Mesenchymal stem cell (in vitro differentiated cells and primary cell): ENCODE data around the gene IFNL2.

Experiments
- DNase-seq: peaks from one replicate; pipeline ENCODE4 v3.0.0-alpha.2; 2013
- H2AFZ ChIP-seq: one replicate; pipeline ENCODE4 v1.6.1; 2013; ENCODE audit warnings: low read depth, mild to moderate bottlenecking, control low read depth, inconsistent platforms, low read length, moderate library complexity
- H2AK5ac ChIP-seq: 2 replicates; pipeline ENCODE4 v1.6.1; 2013; ENCODE audit warnings: low read length, moderate library complexity, mild to moderate bottlenecking, inconsistent platforms; ENCODE audit not compliant: severe bottlenecking
- H2BK120ac ChIP-seq: one replicate; pipeline ENCODE4 v1.6.1; 2013; ENCODE audit warnings: low read depth, mild to moderate bottlenecking, inconsistent platforms, low read length, moderate library complexity
- H2BK12ac ChIP-seq, 2 experiments: one replicate each; pipeline ENCODE4 v1.6.1; 2013; ENCODE audit warnings: inconsistent platforms in 2 of 2, low read length in 2 of 2, mild to moderate bottlenecking in 2 of 2, moderate library complexity in 2 of 2, control low read depth in 1 of 2
- H2BK15ac ChIP-seq: one replicate; pipeline ENCODE4 v1.6.1; 2013; ENCODE audit warnings: mild to moderate bottlenecking, low read depth, inconsistent platforms; ENCODE audit not compliant: poor library complexity, severe bottlenecking
- H2BK5ac ChIP-seq: 2 replicates; pipeline ENCODE4 v1.6.1; 2013; ENCODE audit warnings: low read depth, mild to moderate bottlenecking, low read length, control low read depth, inconsistent platforms; ENCODE audit not compliant: poor library complexity, severe bottlenecking
- H3K14ac ChIP-seq, 2 experiments: one replicate each; pipeline ENCODE4 v1.6.1; 2013; ENCODE audit warnings: inconsistent platforms in 2 of 2, low read length in 2 of 2, control low read depth in 1 of 2, mild to moderate bottlenecking in 1 of 2, moderate library complexity in 1 of 2
- H3K18ac ChIP-seq, 2 experiments: one replicate each; pipeline ENCODE4 v1.6.1; 2013; ENCODE audit warnings: inconsistent platforms in 2 of 2, low read length in 2 of 2, control low read depth in 1 of 2, low read depth in 1 of 2, mild to moderate bottlenecking in 1 of 2
- H3K23ac ChIP-seq, 2 experiments: one replicate each; pipeline ENCODE4 v1.6.1; 2013; ENCODE audit warnings: inconsistent platforms in 2 of 2, low read length in 2 of 2, mild to moderate bottlenecking in 2 of 2, moderate library complexity in 2 of 2, control low read depth in 1 of 2
- H3K27ac ChIP-seq: 2 replicates; pipeline ENCODE4 v1.5.1; 2013; ENCODE audit warnings: mild to moderate bottlenecking, moderate library complexity, low read length, control low read depth, inconsistent platforms; ENCODE audit not compliant: poor library complexity, severe bottlenecking
- H3K27me3 ChIP-seq, 2 experiments: 2 replicates each; pipeline versions ENCODE4 v1.6.1 to v1.7.0; 2013; ENCODE audit warnings: low read length in 2 of 2, mild to moderate bottlenecking in 2 of 2, moderate library complexity in 2 of 2, control low read depth in 1 of 2, inconsistent platforms in 1 of 2; ENCODE audit not compliant: control insufficient read depth in 1 of 2, insufficient read depth in 1 of 2
- H3K36me3 ChIP-seq, 2 experiments: 2 replicates each; pipeline versions ENCODE4 v1.6.1 to v1.7.0; 2013; ENCODE audit warnings: low read length in 2 of 2, control low read depth in 1 of 2, inconsistent platforms in 1 of 2, low read depth in 1 of 2, mild to moderate bottlenecking in 1 of 2; ENCODE audit not compliant: insufficient read depth in 2 of 2, control insufficient read depth in 1 of 2
- H3K4ac ChIP-seq, 2 experiments: one replicate each; pipeline ENCODE4 v1.6.1; 2013; ENCODE audit warnings: inconsistent platforms in 2 of 2, low read length in 2 of 2, mild to moderate bottlenecking in 2 of 2, moderate library complexity in 2 of 2, control low read depth in 1 of 2, low read depth in 1 of 2
- H3K4me1 ChIP-seq: 2 replicates; pipeline ENCODE4 v1.6.1; 2013; ENCODE audit warnings: low read depth, low read length, control low read depth; ENCODE audit not compliant: control insufficient read depth, insufficient read depth
- H3K4me2 ChIP-seq: 2 replicates; pipeline ENCODE4 v1.6.1; 2013; ENCODE audit warnings: low read length, mild to moderate bottlenecking, inconsistent platforms; ENCODE audit not compliant: poor library complexity, severe bottlenecking
- H3K4me3 ChIP-seq, 2 experiments: 2 replicates each; pipeline versions ENCODE4 v1.5.1 to v1.7.0; 2013; ENCODE audit warnings: low read length in 2 of 2, mild to moderate bottlenecking in 2 of 2, control low read depth in 1 of 2, low read depth in 1 of 2; ENCODE audit not compliant: insufficient read depth in 1 of 2
- H3K79me1 ChIP-seq: replicated peaks from 2 replicates; pipeline ENCODE4 v1.6.1; 2013; ENCODE audit warnings: mild to moderate bottlenecking, control low read depth, low read length, inconsistent platforms; ENCODE audit not compliant: poor library complexity, severe bottlenecking
- H3K9ac ChIP-seq: 2 replicates; pipeline ENCODE4 v1.7.0; 2013; ENCODE audit warnings: mild to moderate bottlenecking, low read length, moderate library complexity
- H3K9me3 ChIP-seq: 2 replicates; pipeline ENCODE4 v1.7.0; 2013; ENCODE audit warnings: mild to moderate bottlenecking, low read length; ENCODE audit not compliant: control insufficient read depth
- H4K8ac ChIP-seq: one replicate; pipeline ENCODE4 v1.6.1; 2013; ENCODE audit warnings: inconsistent platforms, mild to moderate bottlenecking, low read length, moderate library complexity
- H4K91ac ChIP-seq: one replicate; pipeline ENCODE4 v1.6.1; 2013; ENCODE audit warnings: mild to moderate bottlenecking, low read length, inconsistent platforms
- WGBS: methylation state at CpG from one replicate; pipeline ENCODE4 v1.1.7; 2013; ENCODE audit warnings: mixed read lengths; 5-methylcytosine and 5-hydroxymethylcytosine counted together

The IFNL2 gene

DNA sequence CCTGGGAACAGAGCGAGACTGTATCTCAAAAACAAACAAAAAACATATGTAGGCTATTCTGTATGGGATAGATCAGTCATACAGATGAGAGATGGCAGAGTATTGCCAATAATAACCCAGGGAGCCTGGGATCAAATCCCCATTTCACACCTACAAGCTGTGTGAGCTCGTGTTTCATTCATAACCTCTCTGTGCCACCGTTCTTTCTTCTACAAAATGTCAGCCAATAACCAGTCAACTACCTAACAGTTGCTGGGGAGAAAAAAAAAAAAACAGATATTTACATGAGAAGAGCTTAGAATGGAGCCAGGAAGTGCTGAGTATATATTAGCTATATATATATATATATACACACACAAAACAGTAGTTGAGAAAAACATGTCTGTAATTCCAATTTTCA lies 6.5 kb upstream of the IFNL2 start:
- Histone ChIP-seq H3K14ac (no peak overlapping the region), H2AK5ac (no peak overlapping the region), H3K27me3 (peaks cover 43 to 81% of the 10 kb centered on the region in 2 experiments), H3K4me1 (peaks cover 5% of the 10 kb centered on the region), H3K27ac (no peak overlapping the region), H3K4me2 (no peak overlapping the region), H2BK15ac (no peak overlapping the region), H4K8ac (no peak overlapping the region), H2AFZ (no peak overlapping the region), H3K4me3 (no peak overlapping the region), H3K23ac (no peak overlapping the region), H3K36me3 (no peaks in the 10 kb centered on the region), H3K18ac (no peak overlapping the region), H2BK12ac (no peak overlapping the region), H4K91ac (no peak overlapping the region), H3K9ac (no peak overlapping the region), H3K4ac (no peak overlapping the region), H3K79me1 (no peaks in the 10 kb centered on the region), H2BK120ac (no peak overlapping the region), H3K9me3 (no peaks in the 10 kb centered on the region), H2BK5ac (no peak overlapping the region)
- DNase-seq = no peak
- 83% methylated on average over 2 of the region's 3 CpGs for WGBS

DNA sequence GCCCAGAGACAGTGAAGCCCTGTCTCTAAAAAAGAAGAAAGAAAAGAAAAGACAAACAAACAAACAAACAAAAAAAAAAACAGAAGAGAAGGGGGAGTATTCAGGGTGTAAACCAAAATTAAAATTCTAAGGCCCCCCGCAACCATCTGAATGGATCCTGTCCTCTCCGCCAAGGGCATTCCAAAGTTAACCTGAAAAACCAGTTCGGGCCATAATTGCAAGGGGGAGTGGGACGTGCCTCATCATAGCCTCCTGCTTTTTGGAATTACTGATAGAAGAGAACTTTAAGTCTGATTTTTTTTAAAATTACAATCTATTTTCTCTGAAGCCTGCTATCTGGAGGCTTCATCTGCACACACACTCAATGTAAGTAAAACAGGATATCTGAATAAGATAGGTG lies 5.7 kb upstream of the IFNL2 start:
- H2AK5ac ChIP-seq = no peak overlapping the region
- H3K9me3 ChIP-seq = no peaks in the 10 kb centered on the region
- H2BK120ac ChIP-seq = no peak overlapping the region
- H2BK15ac ChIP-seq = no peak overlapping the region
- no peak for DNase-seq
- no peak overlapping the region for H3K4me3 ChIP-seq
- no peak overlapping the region for H3K27ac ChIP-seq
- no peak overlapping the region for H4K8ac ChIP-seq
- no peak overlapping the region for H2AFZ ChIP-seq
- no peaks in the 10 kb centered on the region for H3K36me3 ChIP-seq
- no peaks in the 10 kb centered on the region for H3K79me1 ChIP-seq
- peaks cover 5% of the 10 kb centered on the region for H3K4me1 ChIP-seq
- no peak overlapping the region for H2BK5ac ChIP-seq
- 90% methylated on average over 3 of the region's 4 CpGs for WGBS
- no peak overlapping the region for H3K14ac ChIP-seq
- no peak overlapping the region for H3K4ac ChIP-seq
- H3K18ac ChIP-seq = no peak overlapping the region
- H3K27me3 ChIP-seq = peaks cover 41 to 76% of the 10 kb centered on the region in 2 experiments
- H3K9ac ChIP-seq = no peak overlapping the region
- no peak overlapping the region for H3K23ac ChIP-seq
- H4K91ac ChIP-seq = no peak overlapping the region
- no peak overlapping the region for H2BK12ac ChIP-seq
- H3K4me2 ChIP-seq = no peak overlapping the region

DNA sequence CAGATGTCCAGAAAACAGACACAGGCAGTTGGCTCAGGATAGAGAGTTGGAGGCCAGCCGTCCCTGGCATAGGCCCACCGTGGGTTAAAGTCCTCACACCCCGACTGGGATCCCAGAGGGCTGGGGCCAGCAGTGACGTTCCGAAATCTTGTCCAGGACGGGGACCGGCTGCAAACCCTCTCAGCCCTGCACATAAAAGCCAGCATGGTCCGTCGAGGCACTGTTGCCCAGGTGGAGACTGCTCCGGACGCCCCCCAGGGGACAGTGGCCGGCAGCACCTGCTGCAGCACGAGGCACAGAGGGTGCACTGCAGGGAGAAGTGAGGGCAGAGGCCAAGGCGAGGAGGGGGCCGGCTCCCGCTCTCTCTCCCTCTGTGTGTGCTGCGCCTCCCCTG lies 4.3 kb upstream of the IFNL2 start:
- Histone ChIP-seq H3K27me3 (peaks cover 44 to 67% of the 10 kb centered on the region in 2 experiments), H4K8ac (peak overlapping the region; percentile 7), H3K27ac (no peak overlapping the region), H2BK5ac (no peak overlapping the region), H3K23ac (no peak overlapping the region), H4K91ac (no peak overlapping the region), H3K4ac (no peak overlapping the region), H3K4me1 (peaks cover 5% of the 10 kb centered on the region), H2BK120ac (no peak overlapping the region), H3K9ac (no peak overlapping the region), H3K79me1 (no peaks in the 10 kb centered on the region), H3K18ac (no peak overlapping the region), H2BK12ac (no peak overlapping the region), H3K14ac (no peak overlapping the region), H2AFZ (no peak overlapping the region), H3K4me3 (peak overlapping the region in 1 of 2 experiments; percentile 4), H3K9me3 (no peaks in the 10 kb centered on the region), H2AK5ac (no peak overlapping the region), H3K36me3 (no peaks in the 10 kb centered on the region), H3K4me2 (no peak overlapping the region), H2BK15ac (no peak overlapping the region)
- 16% methylated on average over 17 of the region's 17 CpGs for WGBS
- no peak for DNase-seq

DNA sequence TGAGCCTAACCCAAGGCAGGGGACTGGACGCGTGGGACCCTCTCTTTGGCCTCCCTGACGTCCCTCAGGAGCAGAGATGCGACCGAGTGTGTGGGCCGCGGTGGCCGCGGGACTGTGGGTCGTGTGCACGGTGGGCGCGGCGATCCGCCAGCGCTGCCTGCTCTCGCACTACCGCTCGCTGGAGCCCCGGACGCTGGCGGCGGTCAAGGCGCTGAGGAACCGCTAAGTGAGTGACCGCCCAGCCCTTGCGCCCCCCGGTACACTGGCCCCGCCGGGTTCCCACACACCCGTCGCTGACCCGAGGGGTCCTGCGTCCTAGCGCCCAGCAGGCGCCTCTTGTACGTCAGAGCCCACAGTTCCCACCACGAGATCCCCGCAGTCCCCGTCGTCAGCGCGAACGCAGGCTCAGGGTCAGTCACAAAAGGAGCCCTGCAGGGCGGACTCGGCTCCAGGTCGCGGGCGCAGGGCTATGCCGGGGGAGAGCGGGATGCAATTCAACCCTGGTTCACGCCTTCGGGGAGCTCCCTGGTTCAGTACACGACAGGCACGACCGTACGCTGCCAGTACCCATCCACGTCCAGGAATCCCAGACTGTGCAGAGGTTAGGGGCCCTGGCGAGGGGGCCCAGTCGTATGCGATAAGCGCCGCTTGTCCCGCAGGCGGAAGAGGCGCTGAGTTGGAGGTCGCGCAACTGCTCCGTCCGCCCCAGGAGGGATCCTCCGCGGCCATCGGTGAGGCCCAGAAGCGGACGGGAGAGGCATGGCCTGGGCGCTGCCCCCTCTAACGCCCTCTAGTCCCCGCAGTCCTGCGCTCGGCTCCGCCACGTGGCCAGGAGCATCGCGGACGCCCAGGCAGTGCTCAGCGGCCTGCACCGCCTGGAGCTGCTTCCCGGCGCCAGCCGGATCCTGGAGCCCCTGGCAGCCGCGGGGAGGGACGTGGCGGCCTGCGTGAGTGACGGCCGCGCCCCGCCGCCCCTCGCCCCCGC lies 3.6 kb upstream of the IFNL2 start:
- no peak overlapping the region for H3K9ac ChIP-seq
- peak overlapping the region in 1 of 2 experiments; percentile 4 for H3K4me3 ChIP-seq
- H3K18ac ChIP-seq = no peak overlapping the region
- H3K4me2 ChIP-seq = no peak overlapping the region
- no peak for DNase-seq
- H3K36me3 ChIP-seq = no peaks in the 10 kb centered on the region
- no peak overlapping the region for H2AFZ ChIP-seq
- H3K4me1 ChIP-seq = peaks cover 5% of the 10 kb centered on the region
- no peak overlapping the region for H2BK120ac ChIP-seq
- H2AK5ac ChIP-seq = no peak overlapping the region
- no peak overlapping the region for H4K91ac ChIP-seq
- H3K27me3 ChIP-seq = peaks cover 49 to 63% of the 10 kb centered on the region in 2 experiments
- H3K14ac ChIP-seq = no peak overlapping the region
- H3K23ac ChIP-seq = no peak overlapping the region
- H3K9me3 ChIP-seq = no peaks in the 10 kb centered on the region
- H2BK12ac ChIP-seq = no peak overlapping the region
- 9% methylated on average over 100 of the region's 102 CpGs for WGBS
- H3K27ac ChIP-seq = no peak overlapping the region
- H2BK5ac ChIP-seq = no peak overlapping the region
- no peaks in the 10 kb centered on the region for H3K79me1 ChIP-seq
- no peak overlapping the region for H4K8ac ChIP-seq
- no peak overlapping the region for H3K4ac ChIP-seq
- H2BK15ac ChIP-seq = no peak overlapping the region
